NCI-H2171 (cell line): ENCODE results near the gene ATAD3C.
"Not testable (repeated sequence)": the region's sequence is repeated elsewhere in the genome, so short reads cannot be mapped to it uniquely, and the experiment has no call there.

Experiments used
- DNase-seq: peaks from one replicate; lab custom pipeline; 2025; lab: John Stamatoyannopoulos, UW

Gene ATAD3C, protein sequence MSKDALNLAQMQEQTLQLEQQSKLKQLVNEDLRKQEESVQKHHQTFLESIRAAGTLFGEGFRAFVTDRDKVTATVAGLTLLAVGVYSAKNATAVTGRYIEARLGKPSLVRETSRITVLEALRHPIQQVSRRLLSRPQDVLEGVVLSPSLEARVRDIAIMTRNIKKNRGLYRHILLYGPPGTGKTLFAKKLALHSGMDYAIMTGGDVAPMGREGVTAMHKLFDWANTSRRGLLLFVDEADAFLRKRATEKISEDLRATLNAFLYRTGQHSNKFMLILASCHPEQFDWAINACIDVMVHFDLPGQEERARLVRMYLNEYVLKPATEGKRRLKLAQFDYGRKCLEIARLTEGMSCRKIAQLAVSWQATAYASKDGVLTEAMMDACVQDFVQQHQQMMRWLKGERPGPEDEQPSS

DNA sequence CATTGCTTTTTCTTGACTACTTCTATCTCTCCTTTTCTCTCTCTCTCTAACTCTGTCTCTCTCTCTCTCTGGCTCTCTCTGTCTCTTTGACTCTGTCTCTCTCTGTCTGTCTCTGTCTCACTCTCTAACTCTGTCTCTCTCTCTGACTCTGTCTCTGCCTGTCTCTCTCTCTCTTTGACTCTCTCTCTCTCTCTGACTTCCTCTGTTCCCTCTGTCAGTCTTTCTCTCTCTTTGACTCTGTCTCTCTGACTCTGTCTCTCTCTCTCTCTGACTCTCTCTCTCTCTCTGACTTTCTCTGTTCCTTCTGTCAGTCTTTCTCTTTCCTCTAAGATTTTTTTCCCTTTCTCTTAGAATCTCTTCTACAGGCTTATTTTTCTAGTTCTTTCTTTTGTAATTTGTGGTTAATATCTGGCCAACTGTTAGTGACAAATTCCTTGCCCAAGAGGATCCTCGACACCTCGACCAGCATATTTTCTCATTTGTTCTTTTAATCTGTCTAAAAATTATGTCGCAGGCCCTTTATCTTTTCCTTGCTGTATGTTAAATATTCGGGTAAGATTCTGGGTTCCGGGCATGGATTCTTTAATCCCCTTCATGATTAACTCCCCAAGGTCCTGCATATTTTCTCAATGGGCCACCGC lies at the start of gene ATAD3C:
Gene ATAD3C (plus strand): TSS at position 591 of the 641 bp plus-strand sequence. CDS start 995 bp downstream, outside the sequence.
- DNase-seq = no peak

DNA sequence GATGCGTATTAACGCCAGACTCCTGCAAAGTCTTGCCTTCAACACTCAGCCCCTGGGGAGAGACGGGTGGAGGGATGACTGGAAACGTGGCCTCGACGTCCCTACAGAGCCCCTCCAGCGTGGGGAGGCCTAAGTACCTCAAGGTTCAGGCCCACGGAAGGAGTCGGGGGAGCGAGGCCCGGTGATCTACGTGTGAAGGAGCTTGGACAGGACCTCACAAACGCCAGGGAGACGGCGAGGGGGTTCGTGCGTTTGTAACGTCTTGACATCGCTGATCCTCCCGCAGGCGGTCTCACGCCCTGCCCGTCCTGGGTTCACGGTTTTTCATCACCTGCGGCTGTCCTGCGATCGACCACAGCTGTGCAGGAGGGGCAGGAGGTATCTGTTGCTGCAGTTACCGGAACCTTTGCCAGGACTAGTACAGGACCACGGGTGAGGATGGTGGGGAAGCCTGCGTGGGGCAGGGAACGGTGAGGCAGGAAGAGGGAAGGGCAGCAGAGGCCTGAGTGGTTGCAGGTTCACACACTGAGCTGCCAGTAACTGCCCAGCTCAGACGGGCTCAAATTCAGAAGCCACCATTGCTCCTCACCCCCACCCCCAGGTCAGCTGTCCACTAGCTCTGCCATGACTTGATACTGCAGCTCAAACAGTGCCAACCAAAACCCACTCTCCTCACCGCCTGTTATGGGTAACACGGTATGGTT lies 49.5 kb upstream of the ATAD3C start:
- no peak for DNase-seq

DNA sequence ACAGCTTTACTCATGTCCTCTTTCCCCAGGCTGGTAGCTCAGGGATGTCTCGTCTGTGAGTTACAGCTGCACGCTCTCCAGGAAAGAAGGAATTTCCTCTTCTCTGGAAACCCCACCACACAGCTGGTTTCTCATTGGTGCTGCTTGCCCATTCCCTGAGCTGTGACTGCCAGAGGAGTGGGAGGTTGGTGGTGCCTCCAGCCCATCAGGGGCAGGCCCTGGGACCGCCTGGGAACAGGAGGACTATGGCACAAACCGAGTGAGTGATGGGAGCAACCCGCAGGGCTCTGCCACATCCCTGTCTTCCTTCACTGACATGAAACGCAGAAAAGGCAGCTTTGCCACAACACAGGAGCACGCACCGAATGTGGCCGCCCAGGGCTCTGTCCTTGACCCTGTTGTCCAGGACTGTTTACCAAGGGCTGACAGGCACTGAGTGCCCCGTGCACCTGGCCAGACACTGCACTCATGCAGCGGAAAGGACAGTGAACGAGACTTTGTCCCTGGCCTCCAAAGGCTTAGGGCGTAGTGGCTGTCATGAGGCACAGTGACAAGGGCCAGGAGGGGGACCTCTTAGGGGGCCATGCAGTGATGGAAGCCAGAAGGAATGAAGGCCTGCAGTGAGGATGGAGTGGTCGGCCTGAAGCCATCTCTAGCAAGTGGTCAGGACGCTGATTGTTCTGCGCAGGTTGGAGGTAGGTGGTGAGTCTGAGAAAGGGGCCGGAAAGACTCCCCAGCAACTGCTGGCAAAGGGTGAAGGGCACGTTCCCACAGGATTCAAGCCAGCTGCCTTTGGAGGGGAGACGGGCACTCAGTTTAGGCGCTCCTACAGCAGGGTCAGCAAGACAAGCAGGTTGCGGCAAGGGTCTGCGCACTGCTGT lies 48.7 kb upstream of the ATAD3C start:
- DNase-seq = no peak

DNA sequence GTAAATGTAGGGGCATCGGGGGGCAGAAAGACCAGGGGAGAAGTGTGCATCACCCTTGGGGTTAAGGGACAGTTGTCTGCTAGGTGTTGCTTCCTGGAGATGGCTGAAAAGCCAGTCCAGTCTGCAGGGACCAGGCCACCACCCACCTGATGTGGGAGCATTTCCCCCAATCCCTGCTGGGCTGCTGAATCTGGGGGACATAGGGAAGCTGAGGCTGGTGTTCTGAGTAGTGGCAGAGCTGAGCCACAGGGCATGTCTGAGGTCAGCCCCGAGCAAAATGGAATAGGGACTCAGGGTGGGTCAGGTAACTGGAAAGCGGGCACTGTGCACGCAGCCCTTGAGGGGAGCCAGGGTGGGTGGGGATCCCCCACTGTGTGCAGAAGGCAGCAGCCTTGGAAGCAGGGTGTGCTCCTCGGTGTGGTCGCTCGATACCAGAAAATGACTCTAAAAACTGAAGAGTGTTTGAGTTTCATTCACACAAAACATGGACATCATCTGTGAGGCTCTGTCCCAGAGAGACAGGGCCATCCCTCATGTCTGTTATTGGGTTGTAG lies 48.0 kb upstream of the ATAD3C start:
- no peak for DNase-seq

DNA sequence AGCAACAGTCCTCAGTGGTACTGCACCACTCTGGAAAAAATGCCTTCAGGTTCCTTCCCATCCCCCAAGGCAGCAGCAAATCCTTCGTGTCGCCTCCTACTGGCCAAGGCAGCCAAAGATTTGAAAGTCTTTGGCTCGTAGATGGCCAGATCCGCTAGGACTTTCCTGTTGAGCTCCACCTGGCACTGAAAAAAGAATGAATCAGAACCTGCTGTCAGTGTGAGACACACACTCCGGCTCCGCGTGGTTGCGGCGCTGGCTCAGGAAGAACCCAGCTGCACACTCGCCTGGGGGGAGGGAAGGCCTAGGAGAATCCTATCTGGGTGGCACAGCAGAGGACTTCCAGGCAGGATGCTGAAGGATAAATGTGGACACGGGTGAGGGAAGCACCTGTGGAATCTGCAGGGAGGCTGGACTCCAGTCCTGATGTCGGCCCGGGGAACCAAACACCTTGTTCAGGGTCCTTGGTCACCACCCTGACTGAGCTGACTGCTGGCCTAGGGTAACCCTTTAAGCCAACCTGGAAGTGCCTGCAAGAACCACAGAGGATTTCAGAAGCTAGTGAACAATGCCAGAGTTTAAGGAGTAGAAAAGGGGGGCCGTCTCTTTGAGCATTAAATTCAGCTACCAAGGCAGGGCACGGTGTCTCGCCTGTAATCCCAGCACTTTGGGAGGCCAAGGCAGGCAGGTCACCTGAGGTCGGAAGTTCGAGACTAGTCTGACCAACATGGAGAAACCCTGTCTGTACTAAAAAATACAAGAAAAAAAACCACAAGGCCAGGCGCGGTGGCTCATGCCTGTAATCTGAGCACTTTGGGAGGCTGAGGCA lies 47.2 kb upstream of the ATAD3C start:
- DNase-seq = no peak

DNA sequence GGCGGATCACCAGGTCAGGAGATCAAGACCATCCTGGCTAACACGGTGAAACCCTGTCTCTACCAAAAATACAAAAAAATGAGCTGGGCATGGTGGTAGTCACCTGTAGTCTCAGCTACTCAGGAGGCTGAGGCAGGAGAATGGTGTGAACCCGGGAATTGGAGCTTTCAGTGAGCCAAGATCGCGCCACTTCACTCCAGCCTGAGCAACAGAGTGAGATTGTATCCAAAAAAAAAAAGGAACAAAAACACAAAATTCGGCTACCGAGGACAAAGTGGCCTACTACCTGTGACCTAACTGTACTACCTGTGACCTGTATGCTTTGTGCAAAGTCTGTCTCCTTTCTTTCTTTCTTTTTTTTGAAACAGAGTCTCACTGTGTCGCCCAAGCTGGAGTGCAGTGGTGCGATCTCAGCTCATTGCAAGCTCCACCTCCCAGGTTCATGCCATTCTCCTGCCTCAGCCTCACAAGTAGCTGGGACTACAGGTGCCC lies 46.5 kb upstream of the ATAD3C start:
- DNase-seq = not testable (repeated sequence)

DNA sequence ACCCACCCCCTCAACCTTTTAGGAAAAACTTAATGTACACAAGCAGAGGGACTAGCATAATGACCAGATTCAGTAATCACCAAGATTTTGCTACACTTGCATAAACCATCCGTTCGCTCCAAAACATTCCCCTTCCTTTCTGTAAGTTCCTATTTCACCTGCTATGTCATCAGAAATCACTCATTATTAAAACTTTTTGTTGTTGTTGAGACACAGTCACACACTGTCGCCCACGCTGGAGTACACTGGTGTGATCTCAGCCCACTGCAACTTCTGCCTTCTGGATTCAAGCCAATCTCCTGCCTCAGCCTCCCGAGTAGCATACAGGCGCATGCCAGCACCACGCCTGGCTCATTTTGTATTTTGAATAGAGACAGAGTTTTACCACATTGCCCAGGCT lies 45.8 kb upstream of the ATAD3C start:
- DNase-seq = no peak

DNA sequence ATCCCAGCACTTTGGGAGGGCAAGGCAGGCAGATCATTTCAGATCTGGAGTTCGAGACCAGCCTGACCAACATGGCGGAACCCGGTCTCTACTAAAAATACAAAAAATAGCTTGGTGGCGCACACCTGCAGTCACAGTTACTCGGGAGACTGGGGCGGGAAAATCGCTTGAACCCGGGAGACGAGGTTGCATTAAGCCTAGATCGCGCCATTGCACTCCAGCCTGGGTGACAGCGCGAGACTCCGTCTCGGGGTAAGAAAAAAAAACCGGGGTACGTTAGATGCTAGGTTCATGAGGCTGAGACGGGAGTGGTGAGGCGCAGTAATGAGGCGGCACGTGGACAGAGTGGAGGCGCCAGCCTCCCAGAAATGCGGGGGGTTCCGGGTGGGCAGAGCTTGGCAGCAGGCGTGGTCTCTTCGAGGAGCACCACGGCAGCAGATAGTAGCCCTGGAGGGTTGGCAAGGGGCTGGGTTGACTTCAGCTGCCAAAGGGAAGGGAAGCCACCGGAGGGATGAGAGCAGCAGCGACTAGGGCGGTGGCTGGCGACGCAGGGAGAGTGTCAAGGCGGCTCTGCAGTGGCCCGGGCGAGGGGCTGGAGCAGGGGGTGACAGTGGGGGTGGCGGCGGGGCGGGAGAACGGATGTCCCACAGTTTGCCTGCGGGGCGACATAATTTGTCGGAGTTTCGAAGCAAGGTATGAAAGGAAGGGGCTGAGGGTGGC lies 43.2 kb upstream of the ATAD3C start:
- no peak for DNase-seq

DNA sequence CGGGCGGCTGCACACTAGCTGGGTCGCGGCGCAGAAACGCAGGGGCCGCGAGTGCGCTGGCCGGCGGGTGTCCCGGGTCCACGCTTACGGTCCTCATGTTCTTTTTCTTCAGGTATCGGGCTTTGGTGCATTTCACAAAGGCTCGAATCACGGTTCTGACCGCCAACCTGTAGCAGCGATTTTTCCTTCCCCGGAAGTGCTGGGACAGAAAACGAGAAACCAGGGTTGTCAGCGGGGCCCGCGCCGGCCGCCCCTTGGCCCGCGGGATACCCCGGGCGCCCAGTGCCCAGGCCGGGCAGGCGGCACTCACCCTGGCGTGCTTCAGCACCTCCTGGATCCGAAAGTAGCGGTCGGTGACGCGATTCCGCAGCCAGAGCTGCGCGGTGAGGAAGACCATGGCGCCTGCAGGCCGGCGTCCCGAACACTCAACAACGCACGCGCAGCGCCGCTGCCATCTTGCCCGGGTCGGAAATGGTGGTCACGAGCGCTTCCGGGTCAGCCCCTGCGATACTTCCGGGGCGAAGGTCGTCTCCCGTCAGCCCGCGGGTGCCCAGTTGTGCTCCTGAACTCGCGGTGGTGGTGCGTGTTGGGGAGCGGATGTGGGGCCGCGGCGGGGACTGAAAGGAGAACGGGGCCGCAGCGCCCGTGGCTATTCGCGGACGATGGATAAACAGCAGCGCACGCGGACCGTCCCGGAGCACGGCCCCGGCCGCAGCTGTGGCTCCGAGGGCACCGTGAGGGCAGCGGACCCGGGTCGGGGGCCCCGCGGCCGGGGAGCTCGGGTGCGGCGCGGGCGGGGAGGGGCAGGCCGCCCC lies 42.5 kb upstream of the ATAD3C start, which contains the start of gene MRPL20:
Gene MRPL20 (minus strand): TSS at position 473 of the 815 bp plus-strand sequence. CDS start 76 bp downstream, at position 397.
- DNase-seq = peak; percentile 94

DNA sequence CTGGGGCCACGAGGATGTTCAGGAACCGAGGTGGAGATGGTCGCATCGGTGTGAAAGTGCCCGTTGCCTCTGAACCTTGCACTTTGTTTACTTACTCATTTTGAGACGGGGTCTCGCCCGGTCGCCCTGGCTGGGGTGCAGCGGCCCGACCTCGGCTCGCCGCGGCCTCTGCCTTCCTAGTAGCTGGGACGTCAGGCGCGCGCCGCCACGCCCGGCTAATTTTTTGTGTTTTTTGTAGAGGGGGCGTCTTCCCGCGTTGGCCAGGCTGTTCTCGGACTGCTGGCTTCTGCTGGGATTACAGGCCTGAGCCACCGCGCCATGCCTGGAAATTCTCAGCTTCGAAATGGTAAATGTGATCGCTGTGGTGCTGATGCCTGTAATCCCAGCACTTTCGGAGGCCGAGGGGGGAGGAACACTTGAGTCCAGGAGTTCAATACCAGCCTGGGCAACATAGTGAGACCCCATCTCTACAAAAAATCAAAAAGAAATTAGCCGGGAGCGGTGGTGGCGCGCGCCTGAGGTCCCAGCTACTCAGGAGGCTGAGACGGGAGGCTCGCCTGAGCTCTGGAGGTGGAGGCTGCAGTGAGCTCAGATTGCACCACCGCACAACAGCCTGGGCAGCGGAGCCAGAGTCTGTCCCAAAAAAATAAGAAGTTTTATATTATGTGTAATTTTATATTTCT lies 41.7 kb upstream of the ATAD3C start:
- no peak for DNase-seq

DNA sequence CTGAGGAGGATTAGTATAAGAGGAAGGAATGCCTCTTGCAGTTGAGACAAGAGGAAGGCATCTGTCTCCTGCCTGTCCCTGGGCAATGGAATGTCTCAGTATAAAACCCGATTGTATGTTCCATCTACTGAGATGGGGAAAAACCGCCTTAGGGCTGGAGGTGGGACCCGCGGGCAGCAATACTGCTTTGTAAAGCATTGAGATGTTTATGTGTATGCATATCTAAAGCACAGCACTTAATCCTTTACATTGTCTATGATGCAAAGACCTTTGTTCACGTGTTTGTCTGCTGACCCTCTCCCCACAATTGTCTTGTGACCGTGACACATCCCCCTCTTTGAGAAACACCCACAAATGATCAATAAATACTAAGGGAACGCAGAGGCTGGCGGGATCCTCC lies 39.3 kb upstream of the ATAD3C start:
- DNase-seq = not testable (repeated sequence)

DNA sequence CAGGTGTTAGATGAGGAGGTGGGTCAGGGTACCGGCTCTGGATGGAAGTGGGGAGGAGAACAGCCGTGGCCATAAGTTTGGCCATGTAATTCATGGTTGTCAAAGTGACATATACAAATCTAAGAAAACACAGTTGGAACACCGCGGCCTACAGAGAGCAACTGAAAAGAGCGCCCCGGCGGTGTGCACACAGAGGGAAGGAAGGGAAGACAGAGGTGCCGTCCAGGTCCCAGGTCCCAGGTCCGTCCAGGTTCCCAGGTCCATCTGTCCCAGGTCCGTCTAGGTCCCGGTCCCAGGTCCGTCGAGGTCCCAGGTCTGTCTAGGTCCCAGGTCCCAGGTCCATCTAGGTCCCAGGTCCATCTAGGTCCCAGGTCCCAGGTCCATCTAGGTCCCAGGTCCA lies 37.9 kb upstream of the ATAD3C start:
- DNase-seq = no peak

DNA sequence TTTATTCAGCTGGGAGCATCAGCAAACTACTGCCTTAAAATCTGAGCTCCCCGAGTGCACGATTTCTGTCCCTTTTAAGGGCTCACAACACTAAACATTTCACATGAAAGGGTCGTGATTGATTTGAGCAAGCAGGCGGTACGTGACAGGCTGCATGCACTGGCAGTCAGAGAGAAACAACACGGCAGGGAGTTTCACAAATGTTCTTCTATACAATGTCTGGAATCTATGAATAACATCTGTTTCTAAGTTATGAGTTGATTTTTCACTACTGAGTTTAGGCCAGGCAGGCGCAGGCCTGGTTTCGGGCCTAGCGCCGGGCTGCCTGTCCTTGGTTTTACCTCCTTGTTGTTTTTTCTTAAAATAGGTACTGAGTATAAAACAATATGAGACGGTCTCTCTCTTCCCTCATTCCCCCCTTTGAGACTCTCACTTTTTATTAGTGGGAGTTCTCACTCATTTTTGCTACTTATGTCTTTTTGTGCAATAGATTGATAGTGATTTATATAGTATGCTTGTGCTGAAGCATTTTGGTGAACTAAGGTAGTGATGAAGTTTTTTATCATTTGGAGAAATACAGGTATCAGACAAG lies 37.1 kb upstream of the ATAD3C start:
- DNase-seq = not testable (repeated sequence)

DNA sequence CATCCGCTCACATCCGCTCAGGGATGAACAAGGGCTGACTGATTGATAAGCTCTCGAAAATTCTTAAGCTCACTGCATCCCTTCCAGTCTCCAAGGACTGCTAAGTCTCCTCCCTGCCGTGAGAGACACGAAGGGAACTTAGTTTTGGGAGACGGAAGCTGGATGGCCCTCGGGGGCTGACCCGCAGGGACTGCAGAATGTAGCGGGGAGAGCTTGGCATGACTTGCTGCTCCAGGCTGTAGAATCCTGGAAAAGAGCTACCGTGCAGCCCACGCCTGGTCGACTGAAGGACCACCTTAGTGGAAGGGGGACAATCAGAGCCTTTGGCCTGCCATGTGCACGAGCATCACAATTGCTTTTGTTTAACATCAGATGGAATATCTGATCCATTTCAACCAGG lies 33.7 kb upstream of the ATAD3C start:
- DNase-seq = no peak

DNA sequence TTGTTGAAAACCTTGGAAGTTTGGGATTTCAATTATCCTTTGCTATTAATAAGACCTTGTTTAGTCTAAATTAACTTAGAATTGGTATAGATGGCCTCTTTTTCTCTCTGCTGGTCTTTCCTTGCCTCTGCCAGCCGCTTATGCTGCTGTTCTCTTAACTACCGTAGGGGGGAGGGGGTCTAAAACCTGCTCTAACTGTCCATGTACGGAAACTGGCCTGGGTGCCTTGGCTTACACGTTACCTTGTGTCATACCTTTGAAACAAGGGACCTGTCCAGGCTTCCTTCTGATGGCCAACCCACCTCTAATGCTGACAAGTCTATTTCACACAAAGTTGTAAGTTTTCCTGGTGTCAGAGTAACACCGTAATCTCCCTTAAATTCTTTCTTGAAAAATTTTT lies 32.1 kb upstream of the ATAD3C start:
- DNase-seq = not testable (repeated sequence)

DNA sequence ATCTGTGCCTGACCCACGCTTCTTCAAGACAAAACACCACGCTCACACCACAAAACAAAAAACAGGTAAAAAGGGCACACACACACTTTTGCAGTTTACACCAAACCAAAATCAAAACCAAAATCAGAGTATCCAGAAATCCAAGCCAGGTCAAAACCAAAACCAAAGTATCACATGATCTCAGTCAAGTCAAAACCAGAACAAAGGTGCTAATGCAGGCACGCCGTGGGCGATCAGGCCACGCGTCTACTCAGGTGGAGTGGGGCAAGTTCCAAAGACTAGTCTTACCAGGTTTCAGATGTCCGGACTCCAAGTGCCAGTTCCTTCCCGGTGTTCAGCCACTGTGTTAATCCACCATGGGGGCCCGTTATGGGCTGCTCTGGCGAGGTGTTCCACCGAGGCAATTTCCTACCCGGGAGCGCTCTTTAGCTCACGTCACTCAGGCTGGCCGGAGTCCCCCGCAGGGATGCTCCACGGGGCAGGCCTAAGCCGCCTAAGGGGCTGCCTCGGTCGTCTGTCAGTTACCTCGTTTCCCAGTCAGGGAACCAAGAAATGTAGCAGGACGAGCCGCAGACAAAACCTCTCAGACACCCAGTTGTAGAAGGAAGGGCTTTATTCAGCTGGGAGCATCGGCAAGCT lies 31.5 kb upstream of the ATAD3C start:
- DNase-seq = not testable (repeated sequence)
